Testis (tissue), 2 donors: ENCODE data around the gene CACNB4.

Source experiments
- POLR2A ChIP-seq: fragments of 450-650 bp; IDR thresholded peaks from one replicate; pipeline ENCODE4 v1.6.1; 2017; ENCODE audit warnings: antibody characterized with exemption, mild to moderate bottlenecking, moderate library complexity
- TF ChIP-seq, protein P1 (sequence below), 3 experiments: fragments of 450-650 bp in 2 of 3; fragments of 200-600 bp in 1 of 3; sonication (generic) in 1 of 3; IDR thresholded peaks; one replicate each; pipeline ENCODE4 v1.5.1; 2016 to 2019; ENCODE audit warnings: antibody characterized with exemption in 3 of 3, mild to moderate bottlenecking in 2 of 3, moderate library complexity in 1 of 3

DNA sequence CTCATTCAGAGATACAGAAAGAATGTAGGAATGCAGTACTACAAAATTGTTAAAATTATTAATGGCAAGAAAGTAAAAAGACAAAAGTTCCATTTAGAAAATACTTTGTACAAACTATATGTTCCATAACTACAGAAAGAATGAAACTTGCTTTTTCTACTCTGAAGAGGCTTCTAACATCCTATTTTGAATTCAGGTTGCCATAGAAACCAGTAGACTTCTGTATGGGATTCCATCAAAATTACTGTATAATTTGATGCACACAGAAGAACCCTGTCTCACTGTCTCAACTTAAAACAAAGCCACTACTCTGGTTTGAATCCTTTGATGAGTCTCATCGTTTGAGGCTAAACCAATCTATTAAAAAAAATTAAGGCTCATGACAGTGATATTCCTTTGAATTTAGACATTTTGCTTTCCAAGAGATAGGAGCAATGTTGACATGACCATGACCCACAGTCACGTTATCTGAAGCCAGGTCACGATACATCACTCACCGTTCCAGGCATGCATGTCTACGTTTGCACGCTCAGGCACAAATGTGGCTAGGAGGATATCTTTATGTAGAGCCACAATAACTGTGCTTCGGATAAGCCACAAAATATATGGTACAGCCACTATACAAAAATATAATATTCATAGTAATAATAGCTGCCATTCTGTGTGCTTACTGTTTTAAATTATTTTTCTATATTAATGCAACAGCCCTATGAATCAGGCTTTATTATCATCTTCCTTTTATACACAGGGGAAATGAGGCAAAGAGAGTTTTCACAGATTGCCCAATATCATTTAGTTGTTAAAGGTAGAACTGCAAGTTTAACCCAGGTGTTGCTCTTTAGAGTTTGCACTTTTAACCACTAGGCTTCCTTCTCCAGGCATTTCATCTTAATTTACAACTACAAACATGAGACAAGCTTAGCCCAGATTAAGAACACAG is 82.4 kb downstream of the CACNB4 start:
- TF ChIP-seq, protein P1, sequence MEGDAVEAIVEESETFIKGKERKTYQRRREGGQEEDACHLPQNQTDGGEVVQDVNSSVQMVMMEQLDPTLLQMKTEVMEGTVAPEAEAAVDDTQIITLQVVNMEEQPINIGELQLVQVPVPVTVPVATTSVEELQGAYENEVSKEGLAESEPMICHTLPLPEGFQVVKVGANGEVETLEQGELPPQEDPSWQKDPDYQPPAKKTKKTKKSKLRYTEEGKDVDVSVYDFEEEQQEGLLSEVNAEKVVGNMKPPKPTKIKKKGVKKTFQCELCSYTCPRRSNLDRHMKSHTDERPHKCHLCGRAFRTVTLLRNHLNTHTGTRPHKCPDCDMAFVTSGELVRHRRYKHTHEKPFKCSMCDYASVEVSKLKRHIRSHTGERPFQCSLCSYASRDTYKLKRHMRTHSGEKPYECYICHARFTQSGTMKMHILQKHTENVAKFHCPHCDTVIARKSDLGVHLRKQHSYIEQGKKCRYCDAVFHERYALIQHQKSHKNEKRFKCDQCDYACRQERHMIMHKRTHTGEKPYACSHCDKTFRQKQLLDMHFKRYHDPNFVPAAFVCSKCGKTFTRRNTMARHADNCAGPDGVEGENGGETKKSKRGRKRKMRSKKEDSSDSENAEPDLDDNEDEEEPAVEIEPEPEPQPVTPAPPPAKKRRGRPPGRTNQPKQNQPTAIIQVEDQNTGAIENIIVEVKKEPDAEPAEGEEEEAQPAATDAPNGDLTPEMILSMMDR (IDR thresholded peaks at IDR 0.05), result no peak
- no peak for TF ChIP-seq POLR2A
